Caco-2 (cell line): ENCODE measurements around the gene CORO2A. TPM values are rescaled to one million over a fixed set of nuclear protein-coding genes. Genes with fewer than 3 reads are reported as not detected.

Experiments used
- BruUV-seq: library from RNA; stranded (reverse); fragments of 400-500 nt; replicated peaks from 2 replicates; lab custom pipeline; 2021; lab: Mats Ljungman, UMichigan
- CTCF ChIA-PET: fragments of 300-600 bp; sonication (Branson Sonifier 250); formaldehyde crosslinking; loops from one replicate; lab custom pipeline; 2022; ENCODE audit warnings: antibody characterized with exemption; lab: Charles Lee
- POLR2A ChIA-PET: fragments of 300-600 bp; sonication (Branson Sonifier 250); formaldehyde crosslinking; loops from one replicate; lab custom pipeline; 2022; ENCODE audit warnings: antibody characterized with exemption; lab: Charles Lee
- DNase-seq, 2 experiments: peaks; one replicate each; pipeline versions ENCODE4 v3.0.0 to v3.0.0-alpha.2; 2020 to 2022
- H3K27me3 ChIP-seq: replicated peaks from 2 replicates; pipeline ENCODE4 v1.6.0; 2011; ENCODE audit warnings: low read length; ENCODE audit not compliant: control insufficient read depth, insufficient read depth
- H3K36me3 ChIP-seq: 2 replicates; pipeline ENCODE4 v1.5.1; 2011; ENCODE audit warnings: low read length; ENCODE audit not compliant: control insufficient read depth, insufficient read depth
- H3K4me1 ChIP-seq: fragments of 250-450 bp; sonication (Bioruptor Pico); 2 replicates; pipeline ENCODE4 v1.5.1; 2020; ENCODE audit warnings: mild to moderate bottlenecking
- H3K4me3 ChIP-seq: 2 replicates; pipeline ENCODE4 v1.5.1; 2011; ENCODE audit warnings: low read depth, mild to moderate bottlenecking, control low read depth, low read length
- H3K9me3 ChIP-seq: fragments of 250-450 bp; sonication (Bioruptor Pico); 2 replicates; pipeline ENCODE4 v1.5.1; 2020; ENCODE audit warnings: mild to moderate bottlenecking, moderate library complexity
- H3K27ac Mint-ChIP-seq: one replicate; pipeline ENCODE4 v1.8.0; 2022; ENCODE audit warnings: mixed read lengths; ENCODE audit not compliant: unreplicated experiment
- H3K27me3 Mint-ChIP-seq: one replicate; pipeline ENCODE4 v1.8.0; 2022; ENCODE audit warnings: mixed read lengths; ENCODE audit not compliant: insufficient read depth, unreplicated experiment
- H3K36me3 Mint-ChIP-seq: one replicate; pipeline ENCODE4 v1.8.0; 2022; ENCODE audit warnings: mild to moderate bottlenecking, mixed read lengths; ENCODE audit not compliant: insufficient read depth, unreplicated experiment
- H3K4me1 Mint-ChIP-seq: one replicate; pipeline ENCODE4 v1.8.0; 2022; ENCODE audit warnings: low read depth, mixed read lengths; ENCODE audit not compliant: unreplicated experiment
- H3K4me3 Mint-ChIP-seq: one replicate; pipeline ENCODE4 v1.8.0; 2022; ENCODE audit warnings: mild to moderate bottlenecking, moderate library complexity, mixed read lengths; ENCODE audit not compliant: unreplicated experiment
- H3K9me3 Mint-ChIP-seq: one replicate; pipeline ENCODE4 v1.8.0; 2022; ENCODE audit warnings: mixed read lengths; ENCODE audit not compliant: unreplicated experiment
- CTCF ChIP-seq, 2 experiments: fragments of 200-600 bp in 1 of 2; IDR thresholded peaks; 1 replicate in 1 of 2; 2 replicates in 1 of 2; pipeline versions ENCODE4 v1.5.1 to v1.8.0; 2011 to 2022; ENCODE audit warnings: antibody characterized with exemption in 1 of 2, control low read depth in 1 of 2, inconsistent platforms in 1 of 2, low read depth in 1 of 2, low read length in 1 of 2, mild to moderate bottlenecking in 1 of 2, moderate library complexity in 1 of 2; ENCODE audit not compliant: insufficient read depth in 1 of 2, severe bottlenecking in 1 of 2, unreplicated experiment in 1 of 2
- intact Hi-C: fragments of 100-400 bp; cut with micrococcal nuclease; formaldehyde crosslinking; loops from one replicate; pipeline ENCODE4 v1.10.0; 2022; ENCODE audit not compliant: unreplicated experiment
- total RNA-seq: library from RNA; stranded (reverse); gene quantifications from 2 replicates; pipeline ENCODE4 v1.2.3, GENCODE V29; 2022

The CORO2A gene
- total RNA-seq, 1 experiment from 2014 or later = 18.9 TPM

GRCh38 chr9:98168941-98169488 is 23.4 kb downstream of the CORO2A start:
- H3K27me3 Mint-ChIP-seq = no peaks in the 10 kb centered on the region
- no peak overlapping the region for H3K27ac Mint-ChIP-seq
- H3K4me3 ChIP-seq = no peak overlapping the region
- TF ChIP-seq CTCF (IDR thresholded peaks at IDR 0.05; ENCODE audit: insufficient read depth in 1 of 2, low read depth in 1 of 2, low read length in 1 of 2, severe bottlenecking in 1 of 2, unreplicated experiment in 1 of 2) = no peak
- peaks cover 41% of the 10 kb centered on the region for H3K4me1 ChIP-seq
- H3K9me3 Mint-ChIP-seq = no peaks in the 10 kb centered on the region
- no peaks in the 10 kb centered on the region for H3K36me3 ChIP-seq
- CTCF ChIA-PET = no interaction called here
- POLR2A ChIA-PET = no interaction called here
- BruUV-seq = no TSS peak
- no peak overlapping the region for H3K4me3 Mint-ChIP-seq
- H3K4me1 Mint-ChIP-seq = peaks cover 34% of the 10 kb centered on the region
- intact Hi-C loops = no loop called here
- peak in 1 of 2 experiments; percentile 58 for DNase-seq
- no peaks in the 10 kb centered on the region for H3K27me3 ChIP-seq
- H3K36me3 Mint-ChIP-seq = peaks cover 7% of the 10 kb centered on the region
- no peaks in the 10 kb centered on the region for H3K9me3 ChIP-seq

DNA sequence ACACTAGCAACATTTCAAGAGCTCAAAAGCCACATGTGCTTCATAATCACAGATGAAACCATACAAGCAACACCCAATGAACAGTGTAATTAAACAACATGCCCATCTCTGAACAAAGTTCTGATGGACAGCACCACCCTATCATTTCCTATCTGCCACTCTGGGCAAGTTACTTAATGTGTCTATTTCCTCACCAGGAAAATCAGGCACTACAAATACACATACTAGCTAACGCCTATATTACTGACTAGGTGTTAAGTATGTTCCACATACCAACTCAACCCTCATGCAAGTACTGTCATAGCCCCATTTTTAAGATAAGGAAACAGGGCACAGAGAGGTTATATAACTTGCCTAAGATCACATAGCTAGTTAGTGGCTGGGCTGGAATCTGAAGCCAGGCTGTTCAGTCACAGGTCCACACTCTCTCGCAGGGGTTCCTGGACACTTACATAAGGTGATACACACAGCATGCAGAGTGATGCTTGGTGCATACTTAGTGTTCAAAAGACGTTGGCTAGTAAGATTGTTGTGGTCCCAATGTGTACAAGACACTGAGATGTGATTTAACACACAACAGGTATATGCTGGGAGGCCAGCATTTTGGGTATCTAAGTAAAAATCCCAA is 24.2 kb downstream of the CORO2A start:
- intact Hi-C loops = no loop called here
- no peaks in the 10 kb centered on the region for H3K9me3 Mint-ChIP-seq
- peaks cover under 1% of the 10 kb centered on the region for H3K36me3 Mint-ChIP-seq
- CTCF ChIA-PET = no interaction called here
- peaks cover 42% of the 10 kb centered on the region for H3K4me1 Mint-ChIP-seq
- DNase-seq = no peak
- BruUV-seq = no TSS peak
- Histone ChIP-seq H3K4me1 (peaks cover 45% of the 10 kb centered on the region), H3K36me3 (no peaks in the 10 kb centered on the region), H3K4me3 (no peak overlapping the region), H3K9me3 (no peaks in the 10 kb centered on the region), H3K27me3 (no peaks in the 10 kb centered on the region)
- no peak for TF ChIP-seq CTCF (IDR thresholded peaks at IDR 0.05; ENCODE audit: insufficient read depth in 1 of 2, low read depth in 1 of 2, low read length in 1 of 2, severe bottlenecking in 1 of 2, unreplicated experiment in 1 of 2)
- H3K4me3 Mint-ChIP-seq = no peak overlapping the region
- H3K27me3 Mint-ChIP-seq = no peaks in the 10 kb centered on the region
- H3K27ac Mint-ChIP-seq = no peak overlapping the region
- POLR2A ChIA-PET = no interaction called here

- ChIA-PET POLR2A (no interaction called here), CTCF (no interaction called here)
- Histone ChIP-seq H3K27me3 (no peaks in the 10 kb centered on the region), H3K36me3 (no peaks in the 10 kb centered on the region), H3K4me1 (peaks cover 21% of the 10 kb centered on the region), H3K4me3 (no peak overlapping the region), H3K9me3 (no peaks in the 10 kb centered on the region)
- Mint-ChIP-seq H3K4me3 (no peak overlapping the region), H3K36me3 (peaks cover 5% of the 10 kb centered on the region), H3K9me3 (no peaks in the 10 kb centered on the region), H3K4me1 (peaks cover 23% of the 10 kb centered on the region), H3K27me3 (no peaks in the 10 kb centered on the region), H3K27ac (no peak overlapping the region)
- no TSS peak for BruUV-seq
- intact Hi-C loops = no loop called here
- no peak for TF ChIP-seq CTCF (IDR thresholded peaks at IDR 0.05; ENCODE audit: insufficient read depth in 1 of 2, low read depth in 1 of 2, low read length in 1 of 2, severe bottlenecking in 1 of 2, unreplicated experiment in 1 of 2)
- DNase-seq = no peak
Measured at GRCh38 chr9:98164912-98165311, 27.5 kb downstream of the CORO2A start.
